ENCODE data around the gene FBXL7. TPM values are rescaled to one million over a fixed set of nuclear protein-coding genes. Genes with fewer than 3 reads are reported as not detected.

The FBXL7 gene
- total and polyA plus RNA-seq, 2 of the 8 experiments (the other 6 are each of a cell fraction or from before 2014, with no cell fraction given): 17.7 to 17.8 TPM

DNA sequence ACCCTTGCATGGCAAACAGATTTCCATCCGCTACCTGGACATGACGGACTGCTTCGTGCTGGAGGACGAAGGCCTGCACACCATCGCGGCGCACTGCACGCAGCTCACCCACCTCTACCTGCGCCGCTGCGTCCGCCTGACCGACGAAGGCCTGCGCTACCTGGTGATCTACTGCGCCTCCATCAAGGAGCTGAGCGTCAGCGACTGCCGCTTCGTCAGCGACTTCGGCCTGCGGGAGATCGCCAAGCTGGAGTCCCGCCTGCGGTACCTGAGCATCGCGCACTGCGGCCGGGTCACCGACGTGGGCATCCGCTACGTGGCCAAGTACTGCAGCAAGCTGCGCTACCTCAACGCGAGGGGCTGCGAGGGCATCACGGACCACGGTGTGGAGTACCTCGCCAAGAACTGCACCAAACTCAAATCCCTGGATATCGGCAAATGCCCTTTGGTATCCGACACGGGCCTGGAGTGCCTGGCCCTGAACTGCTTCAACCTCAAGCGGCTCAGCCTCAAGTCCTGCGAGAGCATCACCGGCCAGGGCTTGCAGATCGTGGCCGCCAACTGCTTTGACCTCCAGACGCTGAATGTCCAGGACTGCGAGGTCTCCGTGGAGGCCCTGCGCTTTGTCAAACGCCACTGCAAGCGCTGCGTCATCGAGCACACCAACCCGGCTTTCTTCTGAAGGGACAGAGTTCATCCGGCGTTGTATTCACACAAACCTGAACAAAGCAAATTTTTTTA, 436.7 kb downstream of the FBXL7 start (continued):
- TF ChIP-seq, protein P1, sequence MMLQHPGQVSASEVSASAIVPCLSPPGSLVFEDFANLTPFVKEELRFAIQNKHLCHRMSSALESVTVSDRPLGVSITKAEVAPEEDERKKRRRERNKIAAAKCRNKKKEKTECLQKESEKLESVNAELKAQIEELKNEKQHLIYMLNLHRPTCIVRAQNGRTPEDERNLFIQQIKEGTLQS (IDR thresholded peaks at IDR 0.05; ENCODE audit: insufficient read depth, low read depth, low read length): no peak
- TF ChIP-seq BACH1 (IDR thresholded peaks at IDR 0.05; ENCODE audit: low read length): no peak
- TF ChIP-seq BCL11A (IDR thresholded peaks at IDR 0.05; ENCODE audit: low read depth in 2 of 2, low read length in 2 of 2): no peak
- TF ChIP-seq POLR2A (IDR thresholded peaks at IDR 0.05; ENCODE audit: control extremely low read depth in 1 of 2, low read depth in 2 of 2, low read length in 2 of 2): no peak
- TF ChIP-seq CBX8 (IDR thresholded peaks at IDR 0.05; ENCODE audit: borderline replicate concordance, low read depth, low read length): no peak
- no peak for TF ChIP-seq SUZ12 (IDR thresholded peaks at IDR 0.05; ENCODE audit: low read length)

All from H1 (cell line).